Pancreas (tissue), 10 donors: ENCODE data around the gene MCM3AP. TPM values are rescaled to one million over a fixed set of nuclear protein-coding genes. Genes with fewer than 3 reads are reported as not detected.

ENCODE experiments used
- ATAC-seq, 4 donors: fragments of 200-7000 bp; cut with Tn5 transposase; one replicate each; pipeline versions ENCODE4 v1.8.0 to v1.9.1; 2020; ENCODE audit warnings: mild to moderate bottlenecking in 4 of 4, moderate library complexity in 4 of 4
- DNase-seq, 6 donors: peaks; one replicate each; pipeline ENCODE4 v3.0.0-alpha.2; 2020
- FAIRE-seq: peaks from 2 replicates; lab custom pipeline; 2012; peaks lifted over from hg19 to GRCh38; lab: Jason Lieb, UNC
- H3K27ac ChIP-seq, 4 donors: fragments of 200-600 bp; sonication (generic); 1 replicate in 3 of 4; 2 replicates in 1 of 4; pipeline versions ENCODE4 v1.5.0 to v1.8.0; 2020
- H3K27me3 ChIP-seq, 4 donors: fragments of 200-600 bp; one replicate each; pipeline ENCODE4 v1.8.0; 2021
- H3K36me3 ChIP-seq, 3 donors: fragments of 200-600 bp; sonication (generic) in 1 of 3; one replicate each; pipeline versions ENCODE4 v1.5.0 to v1.8.0; 2020 to 2021
- H3K4me1 ChIP-seq, 3 donors: fragments of 200-600 bp; one replicate each; pipeline ENCODE4 v1.8.0; 2021
- H3K4me3 ChIP-seq, 4 donors: fragments of 200-600 bp; sonication (generic) in 2 of 4; one replicate each; pipeline versions ENCODE4 v1.5.0 to v1.8.0; 2020 to 2021
- H3K9me3 ChIP-seq, 4 donors: fragments of 200-600 bp; one replicate each; pipeline ENCODE4 v1.8.0; 2021
- CTCF ChIP-seq, 4 donors: fragments of 200-600 bp; sonication (generic) in 3 of 4; IDR thresholded peaks; one replicate each; pipeline versions ENCODE4 v1.5.0 to v1.8.0; 2021; ENCODE audit warnings: antibody characterized with exemption in 4 of 4
- WGBS, 2 donors: extraction: QIAGEN DNeasy Blood & Tissue Kit; methylation state at CpG; one replicate each; pipeline ENCODE4 v1.1.7; 2013; 5-methylcytosine and 5-hydroxymethylcytosine counted together
- intact Hi-C, 3 donors: fragments of 100-400 bp; cut with DNase I; formaldehyde crosslinking; loops; one replicate each; pipeline versions ENCODE4 v1.11.1 to v1.14.2; 2022
- polyA plus RNA-seq, 2 donors: library from polyadenylated mRNA; stranded (reverse); fragments of 200-250 nt; gene quantifications; one replicate each; pipeline ENCODE4 v1.2.3, GENCODE V29; 2013
- total RNA-seq, 6 donors: library from RNA; stranded (reverse); fragmentation: NEBNext Ultra II Directional in 4 of 6; extraction: Animal tissue kit (Norgen Biotek cat#: 25700) in 4 of 6; gene quantifications; one replicate each; pipeline versions ENCODE4 v1.2.1 to v1.2.4, GENCODE V29; 2021 to 2023
- donor health status: healthy with polysubstance abuse.
- donor health status: DM: no; HTN: no; CAD: no; lungs with moderate emphysema.
- donor health status: DM: no; HTN: no; CAD: no.
- donor health status: control.
- donor health status: control.
- donor health status: Bipolar disorder and iron deficiency.
- donor health status: DM: yes; HTN: yes; CAD: no.
- donor health status: DM: no; HTN: no; CAD: no.
- donor health status: DM: no; HTN: no; CAD: no.
- donor health status: DM: yes; HTN: yes; CAD: no.

Gene MCM3AP
- total and polyA plus RNA-seq, 8 donors = 30.6 to 59.4 (median 38.0) TPM

GRCh38 chr21:46212721-46213484 is 72.5 kb downstream of the MCM3AP start:
- no peak for ATAC-seq
- no peaks in the 10 kb centered on the region for H3K27me3 ChIP-seq
- H3K27ac ChIP-seq = no peak overlapping the region
- no peak for TF ChIP-seq CTCF (IDR thresholded peaks at IDR 0.05)
- FAIRE-seq = no peak
- H3K9me3 ChIP-seq = no peaks in the 10 kb centered on the region
- H3K4me1 ChIP-seq = no peaks in the 10 kb centered on the region
- intact Hi-C loops = no loop called here
- DNase-seq = peak in 1 of 6 donors; percentile 50
- WGBS, 2 donors = 95 to 96% methylated on average over 16 to 18 of the region's 18 CpGs
- no peaks in the 10 kb centered on the region for H3K36me3 ChIP-seq
- no peak overlapping the region for H3K4me3 ChIP-seq

- no peak for FAIRE-seq
- ATAC-seq = no peak
- WGBS, 2 donors = 89 to 92% methylated on average over 23 of the region's 23 CpGs
- Histone ChIP-seq H3K27ac (no peak overlapping the region), H3K9me3 (no peaks in the 10 kb centered on the region), H3K4me3 (no peak overlapping the region), H3K36me3 (peaks cover 0 to 4% (median 0%) of the 10 kb centered on the region in 3 donors), H3K4me1 (no peaks in the 10 kb centered on the region), H3K27me3 (no peaks in the 10 kb centered on the region)
- peak in 3 of 6 donors; percentile 8 to 55 (median 44) for DNase-seq
- intact Hi-C loops = no loop called here
- no peak for TF ChIP-seq CTCF (IDR thresholded peaks at IDR 0.05)
Measured at GRCh38 chr21:46211786-46212720, 73.4 kb downstream of the MCM3AP start.

- ATAC-seq (no peak), FAIRE-seq (no peak), DNase-seq (no peak)
- Histone ChIP-seq H3K9me3 (no peaks in the 10 kb centered on the region), H3K36me3 (peaks cover 0 to 7% (median 0%) of the 10 kb centered on the region in 3 donors), H3K27ac (no peak overlapping the region), H3K27me3 (no peaks in the 10 kb centered on the region), H3K4me1 (no peaks in the 10 kb centered on the region), H3K4me3 (no peak overlapping the region)
- no peak for TF ChIP-seq CTCF (IDR thresholded peaks at IDR 0.05)
- intact Hi-C loops = no loop called here
- 92 to 96% methylated on average over 7 of the region's 7 CpGs for WGBS, 2 donors
Measured at GRCh38 chr21:46211376-46211775, 74.0 kb downstream of the MCM3AP start.

GRCh38 chr21:46210378-46211136 is 74.9 kb downstream of the MCM3AP start:
- WGBS, 2 donors = 87 to 93% methylated on average over 15 to 16 of the region's 16 CpGs
- intact Hi-C loops = no loop called here
- Histone ChIP-seq H3K4me1 (no peaks in the 10 kb centered on the region), H3K4me3 (no peak overlapping the region), H3K36me3 (peaks cover 0 to 11% (median 3%) of the 10 kb centered on the region in 3 donors), H3K27ac (no peak overlapping the region), H3K9me3 (no peaks in the 10 kb centered on the region), H3K27me3 (no peaks in the 10 kb centered on the region)
- TF ChIP-seq CTCF (IDR thresholded peaks at IDR 0.05) = no peak
- FAIRE-seq = no peak
- ATAC-seq = no peak
- DNase-seq = peak in 1 of 6 donors; percentile 46
